ENCODE data around the gene ZNF311.

GRCh38 chr6:28980137-28980851 is 24.8 kb downstream of the ZNF311 start:
- no peak for TF ChIP-seq CTCF (IDR thresholded peaks at IDR 0.05; ENCODE audit: low read depth, low read length)
- TF ChIP-seq MAX (IDR thresholded peaks at IDR 0.05; ENCODE audit: low read depth, low read length), result no peak
- no peak for TF ChIP-seq POLR2A (IDR thresholded peaks at IDR 0.05; ENCODE audit: extremely low read depth, insufficient read length)
- TF ChIP-seq MYC (IDR thresholded peaks at IDR 0.05; ENCODE audit: low read depth, low read length), result no peak
